Mesendoderm (in vitro differentiated cells): ENCODE measurements around the gene DBF4.
"Not testable (repeated sequence)": the region's sequence is repeated elsewhere in the genome, so short reads cannot be mapped to it uniquely, and the experiment has no call there.

Experiments
- DNase-seq: peaks from one replicate; pipeline ENCODE4 v3.0.0; 2013
- H2AK5ac ChIP-seq: 2 replicates; pipeline ENCODE4 v1.6.1; 2013; ENCODE audit warnings: low read length, inconsistent platforms
- H2BK120ac ChIP-seq: 2 replicates; pipeline ENCODE4 v1.6.1; 2013; ENCODE audit warnings: low read depth, mild to moderate bottlenecking, low read length, moderate library complexity, mixed read lengths
- H2BK15ac ChIP-seq: replicated peaks from 2 replicates; pipeline ENCODE4 v1.6.1; 2013; ENCODE audit warnings: low read depth, mild to moderate bottlenecking, moderate library complexity
- H2BK5ac ChIP-seq: 2 replicates; pipeline ENCODE4 v1.6.1; 2013; ENCODE audit warnings: low read length, inconsistent platforms
- H3K18ac ChIP-seq: 2 replicates; pipeline ENCODE4 v1.6.1; 2013; ENCODE audit warnings: mild to moderate bottlenecking, low read length, mixed read lengths
- H3K23ac ChIP-seq: one replicate; pipeline ENCODE4 v1.6.1; 2013; ENCODE audit warnings: low read length
- H3K27ac ChIP-seq: 2 replicates; pipeline ENCODE4 v1.5.1; 2013; ENCODE audit warnings: low read depth, mild to moderate bottlenecking, inconsistent platforms, low read length, moderate library complexity
- H3K27me3 ChIP-seq: 2 replicates; pipeline ENCODE4 v1.6.1; 2013; ENCODE audit warnings: low read length, control low read depth, mild to moderate bottlenecking, inconsistent platforms; ENCODE audit not compliant: insufficient read depth, poor library complexity
- H3K36me3 ChIP-seq: 2 replicates; pipeline ENCODE4 v1.6.1; 2013; ENCODE audit warnings: low read length, inconsistent platforms; ENCODE audit not compliant: control insufficient read depth, insufficient read depth
- H3K4ac ChIP-seq: one replicate; pipeline ENCODE4 v1.6.1; 2013; ENCODE audit warnings: low read depth, mild to moderate bottlenecking, low read length, moderate library complexity
- H3K4me1 ChIP-seq: 2 replicates; pipeline ENCODE4 v1.6.1; 2013; ENCODE audit warnings: low read depth, low read length, inconsistent platforms; ENCODE audit not compliant: control insufficient read depth
- H3K4me2 ChIP-seq: 2 replicates; pipeline ENCODE4 v1.6.1; 2013; ENCODE audit warnings: low read length
- H3K4me3 ChIP-seq: 2 replicates; pipeline ENCODE4 v1.5.1; 2013; ENCODE audit warnings: mild to moderate bottlenecking, low read length
- H3K56ac ChIP-seq: one replicate; pipeline ENCODE4 v1.6.1; 2013; ENCODE audit warnings: low read length
- H3K79me1 ChIP-seq: 2 replicates; pipeline ENCODE4 v1.6.1; 2013; ENCODE audit warnings: low read length, inconsistent platforms
- H3K79me2 ChIP-seq: 2 replicates; pipeline ENCODE4 v1.6.1; 2013; ENCODE audit warnings: mild to moderate bottlenecking, low read length; ENCODE audit not compliant: control insufficient read depth, insufficient read depth
- H3K9ac ChIP-seq: 2 replicates; pipeline ENCODE4 v1.6.1; 2013; ENCODE audit warnings: low read length, inconsistent platforms
- H4K5ac ChIP-seq: one replicate; pipeline ENCODE4 v1.6.1; 2013; ENCODE audit warnings: low read length
- H4K8ac ChIP-seq: one replicate; pipeline ENCODE4 v1.6.1; 2013; ENCODE audit warnings: low read depth, mild to moderate bottlenecking, control low read depth, low read length, moderate library complexity
- WGBS: extraction: QIAGEN DNeasy Blood & Tissue Kit; methylation state at CpG from one replicate; pipeline ENCODE4 v1.1.7; 2013; ENCODE audit warnings: low lambda C conversion rate, missing lambda C conversion rate; ENCODE audit not compliant: insufficient coverage; ENCODE audit errors: extremely low coverage; 5-methylcytosine and 5-hydroxymethylcytosine counted together

Gene DBF4

GRCh38 chr7:87941138-87941537 lies 64.8 kb downstream of the DBF4 start:
- no peak overlapping the region for H3K18ac ChIP-seq
- no peak overlapping the region for H2BK15ac ChIP-seq
- no peak for DNase-seq
- no peak overlapping the region for H3K4me3 ChIP-seq
- WGBS, result no CpG with 5 or more reads among the region's 4 CpGs
- no peak overlapping the region for H4K8ac ChIP-seq
- no peak overlapping the region for H3K56ac ChIP-seq
- H3K4ac ChIP-seq, result no peak overlapping the region
- H3K4me2 ChIP-seq, result no peak overlapping the region
- no peak overlapping the region for H2AK5ac ChIP-seq
- H3K79me1 ChIP-seq, result no peaks in the 10 kb centered on the region
- H2BK120ac ChIP-seq, result no peak overlapping the region
- H3K27ac ChIP-seq, result no peak overlapping the region
- no peak overlapping the region for H4K5ac ChIP-seq
- H3K23ac ChIP-seq, result no peak overlapping the region
- no peaks in the 10 kb centered on the region for H3K79me2 ChIP-seq
- H3K9ac ChIP-seq, result no peak overlapping the region
- no peaks in the 10 kb centered on the region for H3K27me3 ChIP-seq
- no peaks in the 10 kb centered on the region for H3K4me1 ChIP-seq
- H3K36me3 ChIP-seq, result no peaks in the 10 kb centered on the region
- no peak overlapping the region for H2BK5ac ChIP-seq

GRCh38 chr7:87944547-87944946 lies 68.3 kb downstream of the DBF4 start:
- Histone ChIP-seq H4K5ac (no peak overlapping the region), H2AK5ac (no peak overlapping the region), H3K18ac (no peak overlapping the region), H3K79me2 (no peaks in the 10 kb centered on the region), H3K27me3 (no peaks in the 10 kb centered on the region), H2BK5ac (no peak overlapping the region), H2BK120ac (no peak overlapping the region), H4K8ac (no peak overlapping the region), H3K9ac (no peak overlapping the region), H2BK15ac (no peak overlapping the region), H3K23ac (no peak overlapping the region), H3K4me3 (no peak overlapping the region), H3K4ac (no peak overlapping the region), H3K4me1 (no peaks in the 10 kb centered on the region), H3K79me1 (no peaks in the 10 kb centered on the region), H3K4me2 (no peak overlapping the region), H3K56ac (peak overlapping the region; percentile 35), H3K36me3 (no peaks in the 10 kb centered on the region), H3K27ac (no peak overlapping the region)
- WGBS, result no CpG with 5 or more reads among the region's 3 CpGs
- DNase-seq, result no peak

- not testable (repeated sequence) for H3K4me2 ChIP-seq, H3K18ac ChIP-seq, H4K5ac ChIP-seq, H3K4me3 ChIP-seq, H2AK5ac ChIP-seq, H3K36me3 ChIP-seq, H3K9ac ChIP-seq, DNase-seq, H2BK120ac ChIP-seq, H3K27me3 ChIP-seq, H3K27ac ChIP-seq, H2BK5ac ChIP-seq, H3K79me1 ChIP-seq, H3K79me2 ChIP-seq, H3K4me1 ChIP-seq, H4K8ac ChIP-seq, H3K23ac ChIP-seq, H2BK15ac ChIP-seq, H3K56ac ChIP-seq, H3K4ac ChIP-seq
These were observed 69.6 kb downstream of the DBF4 start for GRCh38 chr7:87945926-87946325.

- H3K4ac ChIP-seq, result no peak overlapping the region
- no peak overlapping the region for H3K18ac ChIP-seq
- H3K4me3 ChIP-seq, result no peak overlapping the region
These were observed 72.1 kb downstream of the DBF4 start for GRCh38 chr7:87948371-87948770.

More at GRCh38 chr7:87948371-87948770, 72.1 kb downstream of the DBF4 start:
- Histone ChIP-seq H2BK15ac (no peak overlapping the region), H3K79me1 (no peaks in the 10 kb centered on the region), H2BK120ac (no peak overlapping the region), H3K27me3 (no peaks in the 10 kb centered on the region), H3K9ac (no peak overlapping the region), H3K23ac (no peak overlapping the region), H3K56ac (no peak overlapping the region), H3K4me2 (no peak overlapping the region), H3K4me1 (no peaks in the 10 kb centered on the region), H3K27ac (no peak overlapping the region), H4K5ac (no peak overlapping the region), H2BK5ac (no peak overlapping the region), H3K36me3 (no peaks in the 10 kb centered on the region), H4K8ac (no peak overlapping the region), H2AK5ac (no peak overlapping the region), H3K79me2 (no peaks in the 10 kb centered on the region)
- no peak for DNase-seq
